Subcutaneous adipose tissue (tissue), 4 donors: Measurements from ENCODE around the gene ATG101. TPM values are rescaled to one million over a fixed set of nuclear protein-coding genes. Genes with fewer than 3 reads are reported as not detected.

Experiments
- CTCF ChIP-seq: fragments of 450-650 bp; IDR thresholded peaks from one replicate; pipeline ENCODE4 v1.5.1; 2016; ENCODE audit warnings: low read depth, mild to moderate bottlenecking, control low read depth, antibody characterized with exemption, moderate library complexity
- total RNA-seq, 4 donors: library from RNA; depleted of rRNA; stranded (reverse); fragments of >200 nt; gene quantifications; one replicate each; pipeline ENCODE4 v1.1.0, GENCODE V29; 2016

The ATG101 gene
- total RNA-seq, 4 donors from 2014 or later: 16.3 to 29.9 (median 26.5) TPM

- no peak for TF ChIP-seq CTCF
Observed at GRCh38 chr12:52035926-52036325, 33.9 kb upstream of the ATG101 start.

GRCh38 chr12:52036587-52037171 lies 33.1 kb upstream of the ATG101 start:
- no peak for TF ChIP-seq CTCF

- TF ChIP-seq CTCF: no peak
Observed at GRCh38 chr12:52037248-52037861, 32.4 kb upstream of the ATG101 start.

GRCh38 chr12:52038447-52038846 lies 31.3 kb upstream of the ATG101 start:
- no peak for TF ChIP-seq CTCF

- no peak for TF ChIP-seq CTCF
Observed at GRCh38 chr12:52041035-52041434, 28.7 kb upstream of the ATG101 start.

- no peak for TF ChIP-seq CTCF
Observed at GRCh38 chr12:52041695-52042123, 28.1 kb upstream of the ATG101 start.

GRCh38 chr12:52042706-52043385 lies 26.9 kb upstream of the ATG101 start:
- TF ChIP-seq CTCF: no peak
